ENCODE measurements around the gene PMEL. TPM values are rescaled to one million over a fixed set of nuclear protein-coding genes. Genes with fewer than 3 reads are reported as not detected.
"Not testable (repeated sequence)": the region's sequence is repeated elsewhere in the genome, so short reads cannot be mapped to it uniquely, and the experiment has no call there.

Gene PMEL
- total RNA-seq: under 1 TPM; 0.25 to 0.28 TPM

DNA sequence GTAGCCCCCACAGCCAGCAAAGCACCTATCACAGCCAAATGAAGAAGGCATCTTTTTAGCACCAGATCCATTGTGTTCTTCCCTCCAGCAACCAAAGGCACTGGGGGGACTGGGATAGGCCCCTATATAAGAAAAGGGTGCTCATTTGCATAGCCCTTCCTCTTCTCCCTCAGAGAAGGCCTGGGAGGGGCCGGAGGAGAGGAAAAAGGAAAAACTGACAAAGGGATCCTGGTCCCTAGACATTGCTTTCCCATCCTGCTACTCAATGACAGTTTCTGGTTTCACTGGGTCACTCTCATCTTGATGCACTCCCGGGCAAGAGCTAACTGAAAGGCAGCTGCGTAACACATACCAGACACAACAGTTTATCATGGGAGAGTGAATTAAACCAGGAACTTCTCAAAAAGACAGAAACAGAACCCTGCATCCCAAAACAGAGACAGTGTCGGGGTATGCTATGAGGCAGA lies at the start of gene PMEL:
TSS of gene PMEL (minus strand) at position 102 of the 467 bp plus-strand sequence. CDS start at position 71, 31 bp downstream.
- H3K27me3 Mint-ChIP-seq: no peaks in the 10 kb centered on the region
- no peaks in the 10 kb centered on the region for H3K9me3 Mint-ChIP-seq
- peaks cover 22% of the 10 kb centered on the region for H3K4me1 Mint-ChIP-seq
- peaks cover 19% of the 10 kb centered on the region for H3K36me3 Mint-ChIP-seq
- no peak for DNase-seq
- peak within 1 kb of the TSS; percentile 92 for H3K27ac Mint-ChIP-seq
- H3K4me3 Mint-ChIP-seq: peak within 1 kb of the TSS; percentile 99

GRCh38 chr12:56014205-56014604 lies 48.4 kb upstream of the PMEL start:
- Mint-ChIP-seq H3K4me1 (peaks cover 22% of the 10 kb centered on the region), H3K36me3 (peaks cover 14% of the 10 kb centered on the region), H3K27ac (no peak overlapping the region), H3K4me3 (no peak overlapping the region), H3K9me3 (no peaks in the 10 kb centered on the region), H3K27me3 (no peaks in the 10 kb centered on the region)
- DNase-seq: no peak

GRCh38 chr12:56013482-56013881 lies 47.6 kb upstream of the PMEL start:
- Mint-ChIP-seq H3K36me3 (peaks cover 14% of the 10 kb centered on the region), H3K9me3 (no peaks in the 10 kb centered on the region), H3K27ac (no peak overlapping the region), H3K27me3 (no peaks in the 10 kb centered on the region), H3K4me1 (peaks cover 27% of the 10 kb centered on the region), H3K4me3 (no peak overlapping the region)
- DNase-seq: no peak

- no peak overlapping the region for H3K27ac Mint-ChIP-seq
- no peak overlapping the region for H3K4me3 Mint-ChIP-seq
- peaks cover 10% of the 10 kb centered on the region for H3K36me3 Mint-ChIP-seq
- H3K27me3 Mint-ChIP-seq: no peaks in the 10 kb centered on the region
- H3K4me1 Mint-ChIP-seq: peaks cover 35% of the 10 kb centered on the region
- no peak for DNase-seq
- H3K9me3 Mint-ChIP-seq: no peaks in the 10 kb centered on the region
Measured at GRCh38 chr12:56011509-56012090, 45.8 kb upstream of the PMEL start.

DNA sequence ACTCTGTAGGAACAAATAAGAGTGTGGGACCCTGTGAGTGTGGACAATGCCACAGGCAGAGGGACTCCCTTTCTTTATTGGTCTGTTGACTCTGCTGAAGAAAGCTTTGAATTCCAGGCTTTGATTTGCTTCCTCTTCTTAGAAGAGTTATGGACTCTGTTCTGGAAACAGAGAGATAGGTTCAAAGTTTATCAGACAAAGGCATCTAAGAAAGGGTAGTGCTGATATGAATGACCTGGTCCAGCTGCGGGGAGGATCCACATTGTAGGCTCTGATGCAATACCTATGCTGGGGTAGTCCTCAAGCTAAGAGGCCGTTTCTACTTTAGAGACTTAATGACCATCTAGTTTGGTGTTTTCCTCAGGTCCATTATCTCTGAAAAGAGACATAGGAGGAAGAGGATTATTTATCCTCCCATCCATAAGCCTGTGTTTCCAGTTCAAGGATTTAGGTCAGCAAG lies 44.3 kb upstream of the PMEL start:
- Mint-ChIP-seq H3K27ac (peak overlapping the region; percentile 28), H3K9me3 (no peaks in the 10 kb centered on the region), H3K4me1 (peaks cover 33% of the 10 kb centered on the region), H3K27me3 (no peaks in the 10 kb centered on the region), H3K4me3 (no peak overlapping the region), H3K36me3 (peaks cover 10% of the 10 kb centered on the region)
- DNase-seq: no peak

DNA sequence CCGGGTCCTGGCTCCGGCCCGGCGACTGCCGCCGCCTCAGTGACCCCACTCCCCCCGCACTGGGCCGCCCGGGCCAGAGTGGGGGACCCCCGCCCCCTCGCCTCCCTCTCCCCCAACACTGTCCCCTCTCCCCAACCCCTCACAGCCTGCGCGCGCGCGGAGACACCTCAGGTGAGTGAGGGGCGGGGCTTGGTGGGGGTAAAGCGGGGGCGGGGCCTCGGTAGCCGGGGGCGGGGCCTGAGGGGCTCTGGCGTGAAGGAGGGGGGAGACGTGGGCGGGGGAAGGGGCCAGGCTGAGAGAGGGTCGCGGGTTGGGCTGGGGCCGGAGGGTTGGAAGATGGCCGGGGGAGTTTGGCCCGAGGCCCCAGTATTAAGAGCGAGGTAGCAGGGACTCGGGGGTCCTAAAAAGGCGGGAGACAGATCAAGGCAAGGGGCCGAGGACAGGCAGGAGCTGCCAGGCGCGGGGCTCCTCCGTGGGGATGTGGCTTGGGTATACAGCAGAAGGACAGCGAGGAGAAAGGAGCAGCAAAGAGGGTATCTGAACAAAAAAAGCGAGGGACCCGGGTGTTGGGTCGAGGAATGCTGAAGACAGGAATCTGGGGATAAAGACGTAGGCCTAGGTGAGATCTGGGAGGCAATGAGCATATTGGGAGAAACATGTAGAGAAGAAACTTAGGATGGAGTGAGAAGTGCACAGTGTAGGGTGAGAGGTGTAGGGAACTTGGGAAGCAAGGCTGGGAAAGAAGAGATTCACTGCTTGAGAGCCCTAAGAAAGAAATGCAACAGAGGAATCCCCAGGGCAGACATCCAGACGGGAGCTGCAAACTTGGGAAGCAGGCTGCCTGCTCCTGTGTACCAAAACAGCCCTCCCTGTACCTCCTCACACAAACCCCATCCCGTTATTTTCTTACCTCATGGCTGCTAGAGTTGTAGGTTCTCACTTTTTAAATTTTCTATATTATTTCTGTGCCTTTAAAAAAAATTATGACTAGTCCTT lies 42.0 kb upstream of the PMEL start:
- DNase-seq: peak; percentile 64
- H3K36me3 Mint-ChIP-seq: peaks cover 10% of the 10 kb centered on the region
- H3K4me1 Mint-ChIP-seq: peaks cover 33% of the 10 kb centered on the region
- H3K4me3 Mint-ChIP-seq: peak overlapping the region; percentile 78
- H3K27ac Mint-ChIP-seq: peak overlapping the region; percentile 70
- no peaks in the 10 kb centered on the region for H3K27me3 Mint-ChIP-seq
- H3K9me3 Mint-ChIP-seq: no peaks in the 10 kb centered on the region

- Mint-ChIP-seq H3K36me3 (peaks cover 2% of the 10 kb centered on the region), H3K27me3 (no peaks in the 10 kb centered on the region), H3K4me1 (peaks cover 23% of the 10 kb centered on the region), H3K4me3 (no peak overlapping the region), H3K27ac (no peak overlapping the region), H3K9me3 (no peaks in the 10 kb centered on the region)
- no peak for DNase-seq
Measured at GRCh38 chr12:56004211-56004610, 38.4 kb upstream of the PMEL start.

DNA sequence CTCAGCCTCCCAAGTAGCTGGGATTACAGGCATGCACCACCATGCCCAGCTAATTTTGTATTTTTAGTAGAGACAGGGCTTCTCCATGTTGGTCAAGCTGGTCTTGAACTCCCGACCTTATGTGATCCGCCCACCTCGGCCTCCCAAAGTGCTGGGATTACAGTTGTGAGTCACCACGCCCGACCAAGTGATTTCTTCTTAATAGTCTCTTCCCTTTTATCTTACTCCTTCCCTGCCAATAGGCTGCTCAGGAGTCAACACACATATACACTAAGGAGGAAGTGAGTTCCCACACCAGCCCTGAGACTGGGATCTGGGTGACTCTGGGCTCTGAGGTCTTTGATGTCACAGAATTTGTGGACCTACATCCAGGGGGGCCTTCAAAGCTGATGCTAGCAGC lies 37.5 kb upstream of the PMEL start:
- not testable (repeated sequence) for H3K4me3 Mint-ChIP-seq, H3K27ac Mint-ChIP-seq, DNase-seq, H3K27me3 Mint-ChIP-seq, H3K9me3 Mint-ChIP-seq, H3K36me3 Mint-ChIP-seq
- H3K4me1 Mint-ChIP-seq: peaks cover 19% of the 10 kb centered on the region

DNA sequence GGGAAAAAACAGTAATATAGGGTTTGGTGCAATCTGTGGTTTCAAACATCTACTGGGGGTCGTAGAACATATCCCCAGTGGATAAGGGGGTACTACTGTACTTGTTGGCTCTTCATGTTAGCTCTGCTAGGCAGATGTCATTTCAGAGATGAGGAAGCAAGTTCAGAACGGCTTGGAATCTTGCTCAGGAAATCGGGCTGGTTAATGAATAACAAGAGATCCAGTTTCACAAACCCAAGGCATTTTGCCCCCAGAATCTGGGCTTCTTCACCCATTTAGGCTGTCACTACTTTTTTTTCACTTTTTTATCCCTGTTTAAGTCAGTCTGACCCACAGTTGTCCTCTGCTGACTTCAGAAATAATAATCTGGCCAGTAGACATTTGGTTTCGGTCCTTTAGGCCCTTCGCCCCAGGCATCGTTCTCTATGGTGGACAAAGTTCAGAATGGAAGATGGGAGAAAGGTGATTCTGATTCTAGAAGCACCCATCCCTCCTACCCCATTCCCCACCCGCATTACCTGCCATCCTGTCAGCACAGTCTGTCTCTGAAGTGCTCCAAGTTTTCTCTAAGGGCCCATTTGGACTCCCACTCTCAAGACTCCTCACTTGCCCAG lies 35.8 kb upstream of the PMEL start:
- DNase-seq: no peak
- Mint-ChIP-seq H3K27ac (no peak overlapping the region), H3K9me3 (no peaks in the 10 kb centered on the region), H3K27me3 (peaks cover 16% of the 10 kb centered on the region), H3K36me3 (no peaks in the 10 kb centered on the region), H3K4me1 (peaks cover 23% of the 10 kb centered on the region), H3K4me3 (no peak overlapping the region)

DNA sequence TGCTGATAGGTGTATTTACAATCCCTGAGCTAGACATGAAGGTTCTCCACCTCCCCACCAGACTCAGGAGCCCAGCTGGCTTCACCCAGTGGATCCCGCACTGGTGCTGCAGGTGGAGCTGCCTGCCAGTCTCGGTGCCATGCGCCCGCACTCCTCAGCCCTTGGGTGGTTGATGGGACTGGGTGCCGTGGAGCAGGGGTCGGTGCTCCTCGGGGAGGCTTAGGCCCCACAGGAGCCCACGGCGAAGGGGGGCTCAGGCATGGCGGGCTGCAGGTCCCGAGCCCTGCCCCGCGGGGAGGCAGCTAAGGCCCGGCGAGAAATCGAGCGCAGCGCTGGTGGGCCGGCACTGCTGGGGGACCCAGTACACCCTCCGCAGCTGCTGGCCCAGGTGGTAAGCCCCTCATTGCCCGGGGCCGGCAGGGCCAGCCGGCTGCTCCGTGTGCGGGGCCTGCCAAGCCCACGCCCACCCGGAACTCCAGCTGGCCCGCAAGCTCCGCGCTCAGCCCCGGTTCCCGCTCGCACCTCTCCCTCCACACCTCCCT lies 34.2 kb upstream of the PMEL start:
- not testable (repeated sequence) for H3K9me3 Mint-ChIP-seq, H3K4me3 Mint-ChIP-seq, H3K27ac Mint-ChIP-seq, H3K36me3 Mint-ChIP-seq, DNase-seq
- Mint-ChIP-seq H3K4me1 (peaks cover 26% of the 10 kb centered on the region), H3K27me3 (peaks cover 20% of the 10 kb centered on the region)

DNA sequence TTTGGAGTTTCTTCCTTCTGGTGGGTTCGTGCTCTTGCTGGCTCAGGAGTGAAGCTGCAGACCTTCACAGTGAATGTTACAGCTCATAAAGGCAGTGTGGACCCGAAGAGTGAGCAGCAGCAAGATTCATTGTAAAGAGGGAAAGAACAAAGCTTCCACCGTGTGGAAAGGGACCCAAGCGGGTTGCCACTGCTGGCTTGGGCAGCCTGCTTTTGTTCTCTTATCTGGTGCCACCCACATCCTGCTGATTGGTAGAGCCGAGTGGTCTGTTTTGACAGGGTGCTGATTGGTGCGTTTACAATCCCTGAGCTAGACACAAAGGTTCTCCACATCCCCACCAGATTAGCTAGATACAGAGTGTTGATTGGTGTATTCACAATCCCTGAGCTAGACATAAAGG lies 33.7 kb upstream of the PMEL start:
- Mint-ChIP-seq H3K27ac (peak overlapping the region; percentile 29), H3K4me1 (peaks cover 25% of the 10 kb centered on the region)
- DNase-seq: not testable (repeated sequence)

DNA sequence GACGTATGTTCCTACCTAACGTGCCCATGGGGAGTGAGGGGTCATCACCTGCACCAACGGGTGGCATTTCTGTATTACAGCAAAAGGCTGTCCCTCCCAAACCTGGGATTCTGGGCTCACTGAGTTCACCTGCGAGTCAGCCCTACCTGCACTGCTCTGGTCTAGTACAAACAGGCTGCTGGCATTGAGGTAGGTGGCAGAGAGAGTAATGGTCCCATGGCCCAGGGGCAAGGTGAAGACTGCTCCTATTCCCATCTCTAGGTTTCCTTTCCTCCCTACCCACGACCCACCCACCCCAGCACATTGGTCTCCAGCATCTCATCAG lies 31.7 kb upstream of the PMEL start:
- no peak overlapping the region for H3K27ac Mint-ChIP-seq
- H3K36me3 Mint-ChIP-seq: no peaks in the 10 kb centered on the region
- peaks cover 20% of the 10 kb centered on the region for H3K27me3 Mint-ChIP-seq
- no peaks in the 10 kb centered on the region for H3K9me3 Mint-ChIP-seq
- peaks cover 25% of the 10 kb centered on the region for H3K4me1 Mint-ChIP-seq
- peak overlapping the region; percentile 77 for H3K4me3 Mint-ChIP-seq
- no peak for DNase-seq

More for the DNA sequence above, 33.7 kb upstream of the PMEL start:
- H3K9me3 Mint-ChIP-seq, H3K36me3 Mint-ChIP-seq, H3K4me3 Mint-ChIP-seq: not testable (repeated sequence)
- H3K27me3 Mint-ChIP-seq: peaks cover 20% of the 10 kb centered on the region

DNA sequence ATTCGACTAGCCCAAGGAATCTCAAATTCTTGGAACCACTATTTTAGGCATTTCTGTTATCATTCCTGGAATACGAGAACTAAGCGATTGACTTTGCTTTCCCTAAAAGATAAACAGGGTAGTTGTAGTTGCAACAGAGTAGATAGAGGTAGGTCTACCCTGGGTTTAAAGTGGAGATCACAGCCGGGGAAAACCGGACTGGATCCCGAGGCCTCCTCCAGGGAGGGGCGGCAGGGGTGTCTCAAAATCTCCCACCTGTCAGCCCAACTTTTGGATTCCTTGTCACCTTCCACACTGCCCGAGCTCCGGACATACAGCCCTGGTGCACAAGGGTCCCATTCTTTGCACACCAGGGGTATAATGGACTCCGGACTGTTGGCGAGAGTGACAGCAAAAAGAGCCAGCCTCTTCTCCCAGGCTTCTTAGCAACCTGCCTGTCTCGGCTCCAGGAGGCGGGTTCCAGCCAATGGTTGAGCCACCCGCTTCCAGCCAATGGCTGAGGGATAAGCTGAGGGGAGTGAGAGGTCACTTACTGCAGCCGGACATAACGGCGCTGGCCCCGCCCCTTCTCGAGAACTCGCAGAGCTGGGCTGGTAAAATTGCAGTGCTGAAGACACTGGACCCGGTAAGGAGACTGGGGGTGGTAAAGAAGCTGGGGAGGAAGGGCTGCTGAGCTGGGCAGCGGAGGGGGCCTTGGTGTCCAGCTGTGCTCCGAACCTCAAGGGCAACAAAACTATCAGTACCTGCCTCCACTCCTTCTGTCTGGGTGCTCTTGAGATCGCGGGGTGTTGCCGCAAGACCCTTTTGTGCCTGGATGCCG lies 31.1 kb upstream of the PMEL start, which contains the start of gene SUOX:
TSS of gene SUOX (plus strand) at position 562 of the 820 bp plus-strand sequence. CDS start 4,946 bp downstream, outside the sequence.
- Mint-ChIP-seq H3K27ac (peak within 1 kb of the TSS; percentile 25), H3K4me1 (peaks cover 25% of the 10 kb centered on the region), H3K9me3 (no peaks in the 10 kb centered on the region), H3K36me3 (peaks cover under 1% of the 10 kb centered on the region), H3K4me3 (peak within 1 kb of the TSS; percentile 77), H3K27me3 (peaks cover 20% of the 10 kb centered on the region)
- peak; percentile 54 for DNase-seq

DNA sequence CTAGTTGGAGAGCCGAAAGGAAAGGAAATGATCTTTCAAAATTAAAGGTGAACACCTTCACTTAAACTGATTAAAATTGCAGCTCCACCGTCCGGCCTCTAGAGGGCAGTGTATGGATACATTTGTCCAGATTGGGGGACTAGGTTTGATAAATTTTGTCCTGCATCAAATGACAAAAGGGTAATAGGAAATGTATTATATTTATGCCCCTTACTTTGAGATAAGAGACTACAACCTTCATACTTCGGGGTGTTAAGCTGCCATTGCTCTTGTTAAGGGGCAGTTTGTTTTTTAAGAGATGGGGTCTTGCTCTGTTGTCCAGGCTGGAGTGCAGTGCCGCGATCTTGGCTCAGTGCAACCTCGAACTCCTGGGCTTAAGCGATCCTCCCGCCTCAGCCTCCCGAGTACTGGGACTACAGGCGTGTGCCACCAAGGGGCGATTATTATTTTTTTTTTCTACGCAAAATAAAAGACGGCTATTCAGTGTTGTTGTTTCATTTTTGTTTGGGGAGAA lies 30.4 kb upstream of the PMEL start:
- H3K27me3 Mint-ChIP-seq: peaks cover 20% of the 10 kb centered on the region
- peaks cover 25% of the 10 kb centered on the region for H3K4me1 Mint-ChIP-seq
- peak; percentile 59 for DNase-seq
- H3K27ac Mint-ChIP-seq: peak overlapping the region; percentile 25
- H3K36me3 Mint-ChIP-seq: peaks cover 5% of the 10 kb centered on the region
- H3K4me3 Mint-ChIP-seq: peak overlapping the region; percentile 77
- H3K9me3 Mint-ChIP-seq: no peaks in the 10 kb centered on the region
